ENCODE results near the gene NOD2. TPM values are rescaled to one million over a fixed set of nuclear protein-coding genes. Genes with fewer than 3 reads are reported as not detected.

NOD2 gene
- total and polyA plus RNA-seq, 2 of the 13 experiments (the other 11 are each of a cell fraction or from before 2014, with no cell fraction given) = 0.27 to 0.81 TPM

GRCh38 chr16:50704245-50704644 lies 10.8 kb downstream of the NOD2 start:
- CTCF ChIA-PET (ENCODE audit: low intra/inter-chr PET ratio, low total read pairs) = no interaction called here
- peaks cover 25% of the 10 kb centered on the region for H3K9me3 ChIP-seq (ENCODE audit: low read length)
- H3K4me3 ChIP-seq (replicated peaks in 1 of 3; ENCODE audit: insufficient read depth in 1 of 3, low read depth in 2 of 3, low read length in 3 of 3) = no peak overlapping the region
- no TSS peak for BruUV-seq (replicated peaks)
- in situ Hi-C loops (cut with HindIII; ENCODE audit: extremely low pct_ligation_motif_present, low pct_unique_long_range_greater_than_20kb) (no loop called here), intact Hi-C loops (cut with micrococcal nuclease; ENCODE audit: unreplicated experiment) (no loop called here)
- 10% methylated on average over 1 of the region's 1 CpG for WGBS (ENCODE audit: low lambda C conversion rate)
- no peaks in the 10 kb centered on the region for H4K20me1 ChIP-seq (ENCODE audit: insufficient read depth, low read length)
- H3K4me2 ChIP-seq (ENCODE audit: low read depth, low read length) = no peak overlapping the region
- no peak overlapping the region for H3K27ac ChIP-seq (ENCODE audit: extremely low read length, insufficient read depth, low read length)
- H2AFZ ChIP-seq (ENCODE audit: low read length) = no peak overlapping the region
- no peak for FAIRE-seq
- POLR2A ChIA-PET = no interaction called here
- H3K4me1 ChIP-seq (ENCODE audit: insufficient read depth, low read length) = peaks cover 8% of the 10 kb centered on the region
- no peaks in the 10 kb centered on the region for H3K36me3 ChIP-seq (replicated peaks in 1 of 2; ENCODE audit: control insufficient read depth in 1 of 2, insufficient read depth in 2 of 2, low read length in 2 of 2)
- peaks cover 0 to 16% of the 10 kb centered on the region in 2 experiments; a peak in 1 of 5 replicates for H3K27me3 ChIP-seq (ENCODE audit: control insufficient read depth in 1 of 2, insufficient read depth in 2 of 2, low read length in 2 of 2)
- H3K79me2 ChIP-seq (ENCODE audit: insufficient read depth, low read length) = no peaks in the 10 kb centered on the region
- TF ChIP-seq ZFP1 (CRISPR knock-in tag; IDR thresholded peaks at IDR 0.05) (peak; percentile 100), SIN3A (IDR thresholded peaks at IDR 0.05; ENCODE audit: borderline replicate concordance, low read depth, low read length) (no peak)
- no peak overlapping the region for H3K9ac ChIP-seq (ENCODE audit: insufficient read depth, low read depth, low read length)
- ATAC-seq = no peak
- no peak for DNase-seq (ENCODE audit: low spot score)

- no peak overlapping the region for H2AFZ ChIP-seq (ENCODE audit: low read length)
- H3K9ac ChIP-seq (ENCODE audit: insufficient read depth, low read depth, low read length) = no peak overlapping the region
- H3K4me2 ChIP-seq (ENCODE audit: low read depth, low read length) = no peak overlapping the region
- no peak overlapping the region for H3K4me3 ChIP-seq (replicated peaks in 1 of 3; ENCODE audit: insufficient read depth in 1 of 3, low read depth in 2 of 3, low read length in 3 of 3)
- ChIA-PET CTCF (ENCODE audit: low intra/inter-chr PET ratio, low total read pairs) (no interaction called here), POLR2A (no interaction called here)
- no peak for DNase-seq (ENCODE audit: low spot score)
- H3K9me3 ChIP-seq (ENCODE audit: low read length) = peaks cover 25% of the 10 kb centered on the region
- TF ChIP-seq ZBTB46 (CRISPR knock-in tag; IDR thresholded peaks at IDR 0.05; ENCODE audit: borderline replicate concordance) = no peak
- TF ChIP-seq NFE2 (CRISPR knock-in tag; IDR thresholded peaks at IDR 0.05) = no peak
- no peak for TF ChIP-seq MEIS1 (CRISPR knock-in tag; IDR thresholded peaks at IDR 0.05; ENCODE audit: borderline replicate concordance)
- no peak for TF ChIP-seq RNF2 (conservative IDR thresholded peaks at IDR 0.05; ENCODE audit: low read depth)
- TF ChIP-seq SRSF9 (IDR thresholded peaks at IDR 0.05; ENCODE audit: borderline replicate concordance, insufficient read depth, low read depth, low read length, poor library complexity, severe bottlenecking) = no peak
- no peak for TF ChIP-seq NFIB (CRISPR knock-in tag; IDR thresholded peaks at IDR 0.05; ENCODE audit: borderline replicate concordance)
- no peak for TF ChIP-seq KLF15 (CRISPR knock-in tag; IDR thresholded peaks at IDR 0.05; ENCODE audit: borderline replicate concordance)
- no peak for TF ChIP-seq ZBTB43 (CRISPR knock-in tag; conservative IDR thresholded peaks at IDR 0.05)
- TF ChIP-seq RFX3 (CRISPR knock-in tag; IDR thresholded peaks at IDR 0.05) = no peak
- no peak for TF ChIP-seq ETV5 (CRISPR knock-in tag; IDR thresholded peaks at IDR 0.05; ENCODE audit: borderline replicate concordance)
- TF ChIP-seq TP53 (CRISPR knock-in tag; conservative IDR thresholded peaks at IDR 0.05) = no peak
- no peaks in the 10 kb centered on the region for H3K79me2 ChIP-seq (ENCODE audit: insufficient read depth, low read length)
- H3K27me3 ChIP-seq (ENCODE audit: control insufficient read depth in 1 of 2, insufficient read depth in 2 of 2, low read length in 2 of 2) = peaks cover 0 to 16% of the 10 kb centered on the region in 2 experiments; a peak in 2 of 5 replicates
- H3K27ac ChIP-seq (ENCODE audit: extremely low read length, insufficient read depth, low read length) = no peak overlapping the region
- intact Hi-C loops (cut with micrococcal nuclease; ENCODE audit: unreplicated experiment) = no loop called here
- WGBS (ENCODE audit: low lambda C conversion rate) = 10% methylated on average over 5 of the region's 5 CpGs
- no peaks in the 10 kb centered on the region for H3K36me3 ChIP-seq (replicated peaks in 1 of 2; ENCODE audit: control insufficient read depth in 1 of 2, insufficient read depth in 2 of 2, low read length in 2 of 2)
- in situ Hi-C loops (cut with HindIII; ENCODE audit: extremely low pct_ligation_motif_present, low pct_unique_long_range_greater_than_20kb) = no loop called here
- no peak for FAIRE-seq
- H4K20me1 ChIP-seq (ENCODE audit: insufficient read depth, low read length) = no peaks in the 10 kb centered on the region
- BruUV-seq (replicated peaks) = no TSS peak
- no peak for ATAC-seq
- H3K4me1 ChIP-seq (ENCODE audit: insufficient read depth, low read length) = no peaks in the 10 kb centered on the region
Observed at GRCh38 chr16:50705436-50706110, 12.2 kb downstream of the NOD2 start.

Measured in HepG2 (cell line).